Effector memory CD8-positive, alpha-beta T cell (primary cell): ENCODE results near the gene TRIM37.

Experiments
- ATAC-seq: fragments of 150-1000 bp; cut with Tn5 transposase; replicated peaks from 2 replicates; pipeline ENCODE4 v1.10.0; 2021; ENCODE audit warnings: mild to moderate bottlenecking, moderate library complexity
- DNase-seq, 3 experiments: peaks; one replicate each; pipeline ENCODE4 v3.0.0; 2021
- H3K27ac Mint-ChIP-seq, 2 donors: one replicate each; pipeline ENCODE4 v1.8.0; 2022; ENCODE audit warnings: mild to moderate bottlenecking in 2 of 2, mixed read lengths in 2 of 2, moderate library complexity in 2 of 2
- H3K27me3 Mint-ChIP-seq, 2 donors: one replicate each; pipeline ENCODE4 v1.8.0; 2022; ENCODE audit warnings: mixed read lengths in 2 of 2
- H3K36me3 Mint-ChIP-seq: one replicate; pipeline ENCODE4 v1.8.0; 2022; ENCODE audit warnings: mild to moderate bottlenecking, moderate library complexity, mixed read lengths; ENCODE audit not compliant: insufficient read depth
- H3K4me1 Mint-ChIP-seq, 2 donors: one replicate each; pipeline ENCODE4 v1.8.0; 2022; ENCODE audit warnings: low read depth in 2 of 2, mixed read lengths in 2 of 2
- H3K4me3 Mint-ChIP-seq, 2 donors: one replicate each; pipeline ENCODE4 v1.8.0; 2022; ENCODE audit warnings: mild to moderate bottlenecking in 2 of 2, mixed read lengths in 2 of 2, moderate library complexity in 2 of 2
- H3K9me3 Mint-ChIP-seq, 2 donors: one replicate each; pipeline ENCODE4 v1.8.0; 2022; ENCODE audit warnings: mixed read lengths in 2 of 2
- total RNA-seq, 9 experiments: gene quantifications; one replicate each; lab custom pipeline; 2026; lab: John Stamatoyannopoulos, UW

Gene TRIM37
- 43.0 to 78.3 (median 60.6) reads per million in 9 experiments for total RNA-seq

- peak; percentile 97 to 98 (median 98) for DNase-seq
- Mint-ChIP-seq H3K4me3 (peak within 1 kb of the TSS; percentile 94 to 98), H3K4me1 (peaks cover 17 to 24% of the 10 kb centered on the region in 2 donors), H3K36me3 (peaks cover 26% of the 10 kb centered on the region), H3K27ac (peak within 1 kb of the TSS; percentile 96), H3K9me3 (no peaks in the 10 kb centered on the region), H3K27me3 (no peaks in the 10 kb centered on the region)
- peak; percentile 92 for ATAC-seq
Measured at GRCh38 chr17:59106463-59107305, at the start of gene TRIM37. TRIM37 (minus strand) TSS chr17:59106880; CDS start chr17:59106461, 419 bp downstream.

- Mint-ChIP-seq H3K4me3 (no peak within 1 kb of the TSS), H3K4me1 (peaks cover 15 to 35% of the 10 kb centered on the region in 2 donors), H3K27me3 (no peaks in the 10 kb centered on the region), H3K27ac (no peak within 1 kb of the TSS), H3K36me3 (peaks cover 9% of the 10 kb centered on the region), H3K9me3 (no peaks in the 10 kb centered on the region)
- ATAC-seq (peak; percentile 84), DNase-seq (peak in 2 of 3 experiments; percentile 89 to 93)
Measured at GRCh38 chr17:59155439-59156177, 48.9 kb upstream of the TRIM37 start, which contains the start of gene PRR11. PRR11 (plus strand) TSS chr17:59155746; CDS start chr17:59169753, 14,007 bp downstream.

GRCh38 chr17:59154721-59155438 lies 48.2 kb upstream of the TRIM37 start, which contains the start of gene SKA2:
SKA2 (minus strand) TSS chr17:59155186; CDS start chr17:59155163, 23 bp downstream.
- Mint-ChIP-seq H3K9me3 (no peaks in the 10 kb centered on the region), H3K36me3 (peaks cover 9% of the 10 kb centered on the region), H3K27me3 (no peaks in the 10 kb centered on the region), H3K4me3 (no peak within 1 kb of the TSS), H3K27ac (no peak within 1 kb of the TSS), H3K4me1 (peaks cover 15 to 40% of the 10 kb centered on the region in 2 donors)
- peak; percentile 95 to 96 (median 95) for DNase-seq
- peak; percentile 81 for ATAC-seq

GRCh38 chr17:59154292-59154720 lies 47.6 kb upstream of the TRIM37 start:
- Mint-ChIP-seq H3K27ac (no peak overlapping the region), H3K36me3 (peaks cover 9% of the 10 kb centered on the region), H3K4me3 (no peak overlapping the region), H3K9me3 (no peaks in the 10 kb centered on the region), H3K27me3 (no peaks in the 10 kb centered on the region), H3K4me1 (peaks cover 17 to 39% of the 10 kb centered on the region in 2 donors)
- ATAC-seq: no peak
- DNase-seq: peak in 1 of 3 experiments; percentile 30

- no peak overlapping the region for H3K4me3 Mint-ChIP-seq
- H3K36me3 Mint-ChIP-seq: peaks cover 6% of the 10 kb centered on the region
- no peaks in the 10 kb centered on the region for H3K9me3 Mint-ChIP-seq
- peaks cover 16 to 35% of the 10 kb centered on the region in 2 donors for H3K4me1 Mint-ChIP-seq
- H3K27me3 Mint-ChIP-seq: no peaks in the 10 kb centered on the region
- H3K27ac Mint-ChIP-seq: no peak overlapping the region
- no peak for ATAC-seq
- DNase-seq: no peak
Measured at GRCh38 chr17:59152925-59153324, 46.2 kb upstream of the TRIM37 start.

GRCh38 chr17:59151591-59151990 lies 44.9 kb upstream of the TRIM37 start:
- H3K4me1 Mint-ChIP-seq: peaks cover 17 to 35% of the 10 kb centered on the region in 2 donors
- no peaks in the 10 kb centered on the region for H3K9me3 Mint-ChIP-seq
- H3K36me3 Mint-ChIP-seq: peaks cover 6% of the 10 kb centered on the region
- peak overlapping the region in 1 of 2 donors; percentile 65 for H3K27ac Mint-ChIP-seq
- no peak for DNase-seq
- peak overlapping the region in 1 of 2 donors; percentile 32 for H3K4me3 Mint-ChIP-seq
- ATAC-seq: no peak
- no peaks in the 10 kb centered on the region for H3K27me3 Mint-ChIP-seq

GRCh38 chr17:59151006-59151405 lies 44.3 kb upstream of the TRIM37 start:
- DNase-seq: no peak
- Mint-ChIP-seq H3K4me1 (peaks cover 17 to 35% of the 10 kb centered on the region in 2 donors), H3K4me3 (peak overlapping the region in 1 of 2 donors; percentile 32), H3K27ac (no peak overlapping the region), H3K36me3 (peaks cover 6% of the 10 kb centered on the region), H3K27me3 (no peaks in the 10 kb centered on the region), H3K9me3 (no peaks in the 10 kb centered on the region)
- no peak for ATAC-seq

GRCh38 chr17:59149841-59150511 lies 43.3 kb upstream of the TRIM37 start:
- H3K9me3 Mint-ChIP-seq: no peaks in the 10 kb centered on the region
- DNase-seq (no peak), ATAC-seq (peak; percentile 38)
- peak overlapping the region in 1 of 2 donors; percentile 19 for H3K4me3 Mint-ChIP-seq
- peak overlapping the region in 1 of 2 donors; percentile 52 for H3K27ac Mint-ChIP-seq
- no peaks in the 10 kb centered on the region for H3K27me3 Mint-ChIP-seq
- peaks cover 19 to 43% of the 10 kb centered on the region in 2 donors for H3K4me1 Mint-ChIP-seq
- peaks cover 6% of the 10 kb centered on the region for H3K36me3 Mint-ChIP-seq

GRCh38 chr17:59149051-59149450 lies 42.4 kb upstream of the TRIM37 start:
- peaks cover 16 to 38% of the 10 kb centered on the region in 2 donors for H3K4me1 Mint-ChIP-seq
- peaks cover 6% of the 10 kb centered on the region for H3K36me3 Mint-ChIP-seq
- ATAC-seq (no peak), DNase-seq (no peak)
- no peaks in the 10 kb centered on the region for H3K27me3 Mint-ChIP-seq
- no peak overlapping the region for H3K27ac Mint-ChIP-seq
- no peak overlapping the region for H3K4me3 Mint-ChIP-seq
- no peaks in the 10 kb centered on the region for H3K9me3 Mint-ChIP-seq

GRCh38 chr17:59145571-59146096 lies 39.0 kb upstream of the TRIM37 start:
- Mint-ChIP-seq H3K4me1 (peaks cover 7 to 18% of the 10 kb centered on the region in 2 donors), H3K27me3 (no peaks in the 10 kb centered on the region), H3K9me3 (no peaks in the 10 kb centered on the region), H3K36me3 (peaks cover 10% of the 10 kb centered on the region), H3K4me3 (no peak overlapping the region), H3K27ac (peak overlapping the region in 1 of 2 donors; percentile 23)
- no peak for DNase-seq
- no peak for ATAC-seq

- H3K4me1 Mint-ChIP-seq: peaks cover 3 to 12% of the 10 kb centered on the region in 2 donors
- H3K9me3 Mint-ChIP-seq: no peaks in the 10 kb centered on the region
- H3K4me3 Mint-ChIP-seq: no peak overlapping the region
- peaks cover 10% of the 10 kb centered on the region for H3K36me3 Mint-ChIP-seq
- no peak overlapping the region for H3K27ac Mint-ChIP-seq
- no peaks in the 10 kb centered on the region for H3K27me3 Mint-ChIP-seq
- ATAC-seq: no peak
- no peak for DNase-seq
Measured at GRCh38 chr17:59141860-59142259, 35.2 kb upstream of the TRIM37 start.

- Mint-ChIP-seq H3K4me1 (peaks cover 0 to 4% of the 10 kb centered on the region in 2 donors), H3K9me3 (no peaks in the 10 kb centered on the region), H3K27ac (no peak overlapping the region), H3K27me3 (no peaks in the 10 kb centered on the region), H3K36me3 (peaks cover 10% of the 10 kb centered on the region), H3K4me3 (no peak overlapping the region)
- ATAC-seq (no peak), DNase-seq (no peak)
Measured at GRCh38 chr17:59139939-59140338, 33.3 kb upstream of the TRIM37 start.
